G401 (cell line): ENCODE data around the gene HIP1R. TPM values are rescaled to one million over a fixed set of nuclear protein-coding genes. Genes with fewer than 3 reads are reported as not detected.

Experiments
- DNase-seq: peaks from one replicate; pipeline ENCODE4 v3.0.0-alpha.2; 2015; ENCODE audit warnings: low spot score
- in situ Hi-C: cut with HindIII; loops from 2 replicates; pipeline ENCODE4 v1.10.0; 2016; ENCODE audit warnings: low sequenced_read_pairs, mixed read lengths
- total RNA-seq: library from RNA; depleted of rRNA; stranded (reverse); fragments of >200 nt; shearing (Covaris generic); gene quantifications from 2 replicates; pipeline ENCODE4 v1.2.3, GENCODE V29; 2014; rRNA removed

The HIP1R gene
- total RNA-seq, 1 experiment from 2014 or later = 19.3 TPM

DNA sequence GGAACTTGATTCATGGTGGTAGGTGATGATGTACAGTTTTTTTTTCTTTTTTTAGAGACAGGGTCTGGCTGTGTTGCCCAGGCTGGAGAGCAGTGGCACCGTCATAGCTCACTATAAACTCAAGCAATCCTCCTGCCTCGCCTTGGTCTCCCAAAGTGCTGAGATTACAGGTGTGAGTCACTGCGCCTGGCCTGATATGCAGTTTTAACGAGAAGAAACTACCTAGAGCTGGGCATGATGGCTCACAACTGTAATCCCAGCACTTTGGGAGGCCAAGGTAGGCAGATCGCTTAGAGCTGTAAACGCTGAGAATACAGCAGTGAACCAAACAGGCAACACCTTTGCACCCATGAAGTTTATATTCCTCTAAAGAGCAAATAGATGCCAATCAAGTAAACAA is 73.7 kb downstream of the HIP1R start:
- no peak for DNase-seq
- in situ Hi-C loops = no loop called here

DNA sequence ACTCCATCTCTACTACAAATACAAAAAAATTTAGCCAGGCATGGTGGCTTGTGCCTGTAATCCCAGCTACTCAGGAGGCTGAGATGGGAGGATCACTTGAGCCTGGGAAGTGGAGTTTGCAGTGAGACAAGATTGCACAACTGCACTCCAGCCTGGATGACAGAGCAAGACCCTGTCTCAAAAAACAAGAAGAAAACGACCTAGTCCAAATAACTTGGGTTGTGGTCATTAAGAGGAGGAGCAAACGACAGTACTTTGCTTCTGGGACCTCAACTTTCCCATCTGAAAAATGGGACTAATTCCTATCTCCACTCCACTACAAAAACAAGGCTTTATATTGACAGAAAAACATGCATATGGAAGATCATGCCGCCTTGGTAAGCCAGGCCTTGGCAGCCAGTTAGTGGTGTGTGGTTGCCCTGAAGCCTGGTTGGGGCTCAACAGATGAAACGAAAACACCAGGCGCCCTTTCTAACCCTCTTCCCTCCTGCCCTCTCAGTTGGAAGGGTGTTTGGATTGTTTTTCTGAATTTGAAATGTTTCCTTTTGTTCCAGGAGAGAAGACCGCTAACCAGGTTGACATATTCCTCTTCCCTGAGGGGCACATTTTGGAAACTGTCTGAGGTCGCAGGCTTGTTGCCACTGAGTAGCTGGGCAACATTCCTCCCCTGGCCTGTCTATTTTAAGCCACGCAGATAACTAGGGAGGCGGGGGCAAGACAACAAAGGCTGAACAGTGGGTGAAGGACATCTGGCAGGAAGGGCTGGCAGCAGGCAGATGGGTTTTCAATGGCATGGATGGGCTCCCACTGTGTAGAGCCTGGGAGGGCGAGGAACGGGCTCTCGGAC is 74.4 kb downstream of the HIP1R start:
- peak; percentile 28 for DNase-seq
- in situ Hi-C loops = no loop called here

Other genes with a start within 250 kb of the HIP1R start
- not detected in 2 replicates for gene HCAR2, start 132.1 kb upstream of the HIP1R start, total RNA-seq
- not detected in 2 replicates for gene HCAR3, start 118.6 kb upstream of the HIP1R start, total RNA-seq
- gene HCAR1, start 104.6 kb upstream of the HIP1R start, total RNA-seq = not detected in 2 replicates
- gene DENR, start 82.6 kb upstream of the HIP1R start, total RNA-seq = 21.9 and 23.4 TPM in 2 replicates
- gene CCDC62, start 60.9 kb upstream of the HIP1R start, total RNA-seq = 0.49 and 0.54 TPM in 2 replicates
- gene VPS37B, start 60.7 kb downstream of the HIP1R start, total RNA-seq = 38.3 and 53.4 TPM in 2 replicates
- gene ABCB9, start 131.0 kb downstream of the HIP1R start, total RNA-seq = 3.8 and 7.4 TPM in 2 replicates
- gene OGFOD2, start 139.8 kb downstream of the HIP1R start, total RNA-seq = 23.6 and 45.3 TPM in 2 replicates
- 315 and 347 TPM in 2 replicates for gene ARL6IP4, start 145.2 kb downstream of the HIP1R start, total RNA-seq